ENCODE data around the gene NCOA3.

Gene NCOA3

DNA sequence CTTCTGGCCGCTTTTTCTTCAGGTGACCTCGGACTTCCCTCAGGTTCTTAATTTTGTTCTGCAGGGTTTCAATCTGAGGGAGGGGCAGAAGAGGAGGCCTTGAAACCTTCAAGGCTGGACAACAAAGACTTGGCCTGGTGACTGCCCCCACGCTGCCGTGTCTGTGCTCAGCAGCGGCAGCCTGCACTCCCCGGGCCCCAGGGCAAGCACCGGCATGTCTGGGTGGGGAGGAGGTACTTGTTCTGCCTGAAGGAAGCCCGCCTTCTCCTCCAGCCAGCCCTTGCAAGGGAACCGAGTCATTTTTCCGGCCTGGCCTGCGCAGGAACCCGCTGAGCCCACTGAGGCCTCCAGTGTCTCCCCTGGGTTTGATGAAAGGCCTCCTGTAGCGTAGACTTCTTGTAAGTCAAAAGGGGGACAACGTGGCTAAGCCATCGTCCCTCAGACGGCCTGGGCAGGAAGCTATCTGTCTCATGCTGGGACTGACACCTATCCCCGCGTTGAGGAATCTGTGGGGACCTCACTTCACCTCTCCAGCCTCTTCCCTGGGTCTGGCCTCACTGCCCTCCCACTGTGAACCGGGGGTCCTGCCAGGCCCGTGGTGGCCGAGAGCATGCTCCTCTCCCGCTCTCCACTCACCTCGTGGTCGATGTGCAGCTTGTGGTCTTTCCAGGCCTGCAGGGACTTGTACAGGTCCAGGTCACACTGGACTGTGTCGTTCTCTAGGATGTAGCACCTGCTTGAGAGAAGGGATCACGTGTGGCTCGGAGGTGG is 163.7 kb downstream of the NCOA3 start:
- Histone ChIP-seq H3K4me2 (ENCODE audit: low read length) (no peak overlapping the region), H3K4me1 (ENCODE audit: control insufficient read depth, insufficient read depth, low read length) (peaks cover 6% of the 10 kb centered on the region), H3K36me3 (ENCODE audit: insufficient read depth, low read length) (peaks cover 9% of the 10 kb centered on the region), H3K4me3 (ENCODE audit: low read length) (no peak overlapping the region), H3K9ac (ENCODE audit: low read depth, low read length) (no peak overlapping the region), H3K27me3 (ENCODE audit: control insufficient read depth, insufficient read depth, low read length) (no peaks in the 10 kb centered on the region), H3K9me3 (replicated peaks; ENCODE audit: low read length) (no peaks in the 10 kb centered on the region)

- no peak overlapping the region for H3K9ac ChIP-seq (ENCODE audit: low read depth, low read length)
- no peaks in the 10 kb centered on the region for H3K9me3 ChIP-seq (replicated peaks; ENCODE audit: low read length)
- no peak overlapping the region for H3K4me3 ChIP-seq (ENCODE audit: low read length)
- H3K4me1 ChIP-seq (ENCODE audit: control insufficient read depth, insufficient read depth, low read length) = peaks cover 6% of the 10 kb centered on the region
- peaks cover 9% of the 10 kb centered on the region for H3K36me3 ChIP-seq (ENCODE audit: insufficient read depth, low read length)
- no peak overlapping the region for H3K4me2 ChIP-seq (ENCODE audit: low read length)
- no peaks in the 10 kb centered on the region for H3K27me3 ChIP-seq (ENCODE audit: control insufficient read depth, insufficient read depth, low read length)
Observed at GRCh38 chr20:47666304-47666703, 164.6 kb downstream of the NCOA3 start.

GRCh38 chr20:47667086-47667485 is 165.4 kb downstream of the NCOA3 start:
- H3K9ac ChIP-seq (ENCODE audit: low read depth, low read length) = no peak overlapping the region
- peaks cover 8% of the 10 kb centered on the region for H3K36me3 ChIP-seq (ENCODE audit: insufficient read depth, low read length)
- H3K4me1 ChIP-seq (ENCODE audit: control insufficient read depth, insufficient read depth, low read length) = peaks cover 6% of the 10 kb centered on the region

DNA sequence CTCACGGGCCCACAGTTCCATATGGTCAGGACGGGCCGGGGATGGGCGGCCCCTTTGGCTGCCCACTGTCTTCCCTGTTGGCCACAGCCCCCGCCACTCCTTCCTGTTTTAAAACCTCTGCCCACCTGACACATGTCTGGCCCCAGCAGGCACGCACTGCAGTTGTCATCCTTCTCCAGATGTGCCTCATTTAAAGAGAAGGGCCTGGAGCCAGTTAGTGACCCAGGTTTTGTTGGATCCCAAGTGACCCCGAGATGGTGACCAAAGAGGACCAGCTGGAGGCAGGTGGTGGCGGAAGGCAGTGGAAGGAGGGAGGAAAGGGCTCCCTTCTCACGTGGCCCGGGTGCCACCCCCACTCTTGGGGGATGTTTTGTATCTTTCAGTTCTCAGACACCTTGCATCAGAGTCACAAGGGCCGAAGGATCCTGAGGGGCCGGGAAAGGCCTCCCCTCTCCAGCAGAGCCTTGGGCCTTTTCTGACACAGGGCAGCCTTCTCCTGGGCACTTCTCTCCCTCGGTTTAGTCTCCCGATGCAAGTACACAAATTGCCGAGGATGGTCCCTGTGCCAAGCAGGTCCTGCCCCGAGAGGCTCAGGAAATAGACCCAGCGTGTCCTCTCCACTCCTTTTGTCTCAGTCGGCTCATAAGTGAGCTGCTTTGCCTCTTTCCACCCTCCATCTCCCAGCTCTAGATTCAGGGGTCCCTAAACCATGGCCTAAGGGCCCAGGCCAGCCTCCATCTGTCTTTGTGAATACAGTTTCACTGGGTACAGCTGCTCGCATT is 166.0 kb downstream of the NCOA3 start:
- Histone ChIP-seq H3K27me3 (ENCODE audit: control insufficient read depth, insufficient read depth, low read length) (peaks cover 7% of the 10 kb centered on the region), H3K4me3 (ENCODE audit: low read length) (no peak overlapping the region), H3K9ac (ENCODE audit: low read depth, low read length) (no peak overlapping the region), H3K4me2 (ENCODE audit: low read length) (no peak overlapping the region), H3K36me3 (ENCODE audit: insufficient read depth, low read length) (peaks cover 2% of the 10 kb centered on the region), H3K9me3 (replicated peaks; ENCODE audit: low read length) (no peaks in the 10 kb centered on the region), H3K4me1 (ENCODE audit: control insufficient read depth, insufficient read depth, low read length) (peaks cover 5% of the 10 kb centered on the region)

More at GRCh38 chr20:47667086-47667485, 165.4 kb downstream of the NCOA3 start:
- no peak overlapping the region for H3K4me2 ChIP-seq (ENCODE audit: low read length)
- no peaks in the 10 kb centered on the region for H3K9me3 ChIP-seq (replicated peaks; ENCODE audit: low read length)
- no peak overlapping the region for H3K4me3 ChIP-seq (ENCODE audit: low read length)
- H3K27me3 ChIP-seq (ENCODE audit: control insufficient read depth, insufficient read depth, low read length) = peaks cover under 1% of the 10 kb centered on the region

DNA sequence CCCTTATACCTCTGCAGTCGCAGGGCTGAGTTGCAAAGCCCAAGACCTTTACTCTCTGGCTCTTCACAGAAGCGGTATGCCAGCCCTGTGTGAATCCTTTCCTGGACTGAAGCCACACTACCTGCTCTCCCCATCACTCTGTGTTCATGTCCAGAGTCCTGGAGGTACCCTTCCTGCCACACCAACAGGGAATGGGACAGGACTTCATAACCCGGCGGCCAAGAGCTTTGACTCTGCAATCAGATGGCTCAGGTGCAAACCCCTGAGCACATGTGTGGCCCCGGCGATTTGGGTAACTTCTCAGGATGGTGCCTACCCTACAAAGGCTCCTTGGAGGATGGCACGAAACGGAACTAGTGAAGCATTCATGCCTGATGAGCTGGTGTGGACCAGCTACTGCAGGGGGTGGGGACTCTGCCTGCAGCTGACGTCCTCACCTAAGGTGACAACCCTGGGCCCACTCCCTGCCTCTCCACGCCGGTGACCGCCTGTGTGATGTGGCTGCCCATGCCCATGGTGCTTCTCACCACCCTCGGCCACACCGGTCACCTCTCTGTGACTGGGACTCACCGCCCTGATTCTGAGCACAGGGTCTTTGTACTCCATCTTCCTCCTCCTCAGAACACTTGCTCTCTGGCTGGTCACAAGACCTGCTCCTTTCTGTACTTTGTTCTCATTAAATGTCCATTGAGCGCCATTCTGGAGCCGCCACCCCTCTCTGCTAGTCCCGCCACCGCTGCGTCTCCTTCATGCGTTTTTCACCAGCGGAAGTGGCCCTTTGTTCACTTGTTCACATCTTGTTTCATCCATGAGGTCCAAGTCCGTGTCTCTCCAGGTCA is 166.8 kb downstream of the NCOA3 start:
- Histone ChIP-seq H3K27me3 (ENCODE audit: control insufficient read depth, insufficient read depth, low read length) (peaks cover 11% of the 10 kb centered on the region), H3K4me2 (ENCODE audit: low read length) (no peak overlapping the region), H3K4me3 (ENCODE audit: low read length) (no peak overlapping the region), H3K9me3 (replicated peaks; ENCODE audit: low read length) (no peaks in the 10 kb centered on the region), H3K36me3 (ENCODE audit: insufficient read depth, low read length) (no peaks in the 10 kb centered on the region), H3K9ac (ENCODE audit: low read depth, low read length) (no peak overlapping the region), H3K4me1 (ENCODE audit: control insufficient read depth, insufficient read depth, low read length) (no peaks in the 10 kb centered on the region)

DNA sequence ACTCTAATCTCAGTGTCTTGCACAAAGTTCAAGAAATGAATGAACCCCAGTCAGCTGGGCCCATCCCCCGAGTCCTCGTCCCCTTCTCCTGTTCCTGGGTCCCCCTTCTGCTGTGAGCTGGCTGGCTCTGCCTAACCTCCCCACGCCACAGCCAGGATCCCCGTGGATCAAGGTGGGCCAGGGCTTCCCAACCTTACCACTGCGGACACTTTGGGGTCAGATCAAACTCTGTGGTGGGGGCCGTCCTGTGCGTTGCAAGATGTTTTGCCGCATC is 167.4 kb downstream of the NCOA3 start:
- no peak overlapping the region for H3K9ac ChIP-seq (ENCODE audit: low read depth, low read length)
- H3K27me3 ChIP-seq (ENCODE audit: control insufficient read depth, insufficient read depth, low read length) = peaks cover 11% of the 10 kb centered on the region
- no peak overlapping the region for H3K4me2 ChIP-seq (ENCODE audit: low read length)
- no peaks in the 10 kb centered on the region for H3K36me3 ChIP-seq (ENCODE audit: insufficient read depth, low read length)
- no peaks in the 10 kb centered on the region for H3K9me3 ChIP-seq (replicated peaks; ENCODE audit: low read length)
- H3K4me1 ChIP-seq (ENCODE audit: control insufficient read depth, insufficient read depth, low read length) = no peaks in the 10 kb centered on the region
- no peak overlapping the region for H3K4me3 ChIP-seq (ENCODE audit: low read length)

DNA sequence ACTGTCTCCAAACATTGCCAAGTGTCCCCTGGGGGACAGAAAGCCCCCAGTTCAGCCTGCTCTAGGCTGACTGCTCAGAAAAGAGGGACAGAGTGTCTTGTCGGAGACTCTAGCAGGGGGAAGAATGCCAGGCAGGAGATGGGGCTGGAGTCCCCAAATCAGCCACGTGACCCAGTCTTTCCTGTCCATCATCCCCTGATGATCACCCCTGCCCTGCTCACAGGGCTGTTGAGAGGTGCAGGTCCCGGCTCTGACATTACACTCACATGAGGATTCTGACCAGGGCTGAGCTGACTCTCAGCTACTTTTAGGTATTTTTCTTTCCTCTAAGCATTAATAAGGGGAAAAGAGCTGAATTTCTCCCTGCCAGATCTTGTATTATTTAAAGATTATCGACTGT is 167.8 kb downstream of the NCOA3 start:
- Histone ChIP-seq H3K4me2 (ENCODE audit: low read length) (no peak overlapping the region), H3K27me3 (ENCODE audit: control insufficient read depth, insufficient read depth, low read length) (peaks cover 11% of the 10 kb centered on the region), H3K4me1 (ENCODE audit: control insufficient read depth, insufficient read depth, low read length) (no peaks in the 10 kb centered on the region), H3K36me3 (ENCODE audit: insufficient read depth, low read length) (no peaks in the 10 kb centered on the region), H3K4me3 (ENCODE audit: low read length) (no peak overlapping the region), H3K9me3 (replicated peaks; ENCODE audit: low read length) (no peaks in the 10 kb centered on the region), H3K9ac (ENCODE audit: low read depth, low read length) (no peak overlapping the region)

DNA sequence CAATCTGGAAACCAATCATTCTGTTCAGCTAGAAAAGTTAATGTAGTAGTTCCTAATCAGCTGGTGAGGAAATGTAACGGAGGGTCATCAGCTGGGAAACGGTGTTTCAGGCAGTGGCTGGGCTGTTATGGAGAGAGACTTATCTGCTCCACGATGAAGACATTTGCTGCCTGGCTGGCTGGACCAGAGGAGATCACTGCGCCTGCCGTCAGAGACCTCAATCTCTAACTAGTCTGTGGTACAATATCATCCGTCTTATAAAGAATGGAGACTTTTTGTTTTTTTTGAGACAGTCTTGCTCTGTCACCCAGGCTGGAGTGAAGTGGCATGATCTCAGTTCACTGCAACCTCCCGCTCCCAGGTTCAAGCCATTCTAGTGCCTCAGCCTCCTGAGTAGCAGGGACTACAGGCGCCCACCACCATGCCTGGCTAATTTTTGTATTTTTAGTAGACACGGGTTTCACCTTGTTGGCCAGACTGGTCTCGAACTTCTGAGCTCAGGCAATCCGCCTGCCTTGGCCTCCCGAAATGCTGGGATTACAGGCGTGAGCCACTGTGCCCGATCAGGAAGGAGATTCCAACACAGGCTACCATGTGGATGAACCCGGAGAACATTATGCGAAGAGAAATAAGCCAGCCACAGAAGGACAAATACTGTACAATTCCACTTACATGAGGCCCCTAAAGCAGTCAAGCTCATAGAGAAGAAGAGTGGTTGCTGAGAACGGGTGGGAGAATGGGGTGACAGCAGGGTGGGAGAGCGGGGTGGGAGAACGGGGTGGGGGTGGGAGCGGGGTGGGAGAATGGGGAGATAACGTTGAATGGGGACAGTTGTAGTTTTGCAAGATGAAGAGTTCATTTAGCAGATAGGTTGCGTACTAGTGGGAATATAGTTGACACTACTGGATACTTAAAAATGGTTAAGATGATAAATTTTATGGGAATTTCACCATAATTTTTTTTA is 168.5 kb downstream of the NCOA3 start:
- no peak overlapping the region for H3K4me2 ChIP-seq (ENCODE audit: low read length)
- H3K27me3 ChIP-seq (ENCODE audit: control insufficient read depth, insufficient read depth, low read length) = peaks cover 11% of the 10 kb centered on the region
- no peaks in the 10 kb centered on the region for H3K4me1 ChIP-seq (ENCODE audit: control insufficient read depth, insufficient read depth, low read length)
- H3K9me3 ChIP-seq (replicated peaks; ENCODE audit: low read length) = no peaks in the 10 kb centered on the region
- H3K36me3 ChIP-seq (ENCODE audit: insufficient read depth, low read length) = no peaks in the 10 kb centered on the region
- H3K4me3 ChIP-seq (ENCODE audit: low read length) = no peak overlapping the region
- H3K9ac ChIP-seq (ENCODE audit: low read depth, low read length) = no peak overlapping the region

- Histone ChIP-seq H3K4me2 (ENCODE audit: low read length) (no peak overlapping the region), H3K4me3 (ENCODE audit: low read length) (no peak overlapping the region), H3K9me3 (replicated peaks; ENCODE audit: low read length) (no peaks in the 10 kb centered on the region), H3K27me3 (ENCODE audit: control insufficient read depth, insufficient read depth, low read length) (peaks cover 11% of the 10 kb centered on the region), H3K4me1 (ENCODE audit: control insufficient read depth, insufficient read depth, low read length) (no peaks in the 10 kb centered on the region), H3K36me3 (ENCODE audit: insufficient read depth, low read length) (no peaks in the 10 kb centered on the region), H3K9ac (ENCODE audit: low read depth, low read length) (no peak overlapping the region)
Observed at GRCh38 chr20:47670913-47671312, 169.2 kb downstream of the NCOA3 start.

DNA sequence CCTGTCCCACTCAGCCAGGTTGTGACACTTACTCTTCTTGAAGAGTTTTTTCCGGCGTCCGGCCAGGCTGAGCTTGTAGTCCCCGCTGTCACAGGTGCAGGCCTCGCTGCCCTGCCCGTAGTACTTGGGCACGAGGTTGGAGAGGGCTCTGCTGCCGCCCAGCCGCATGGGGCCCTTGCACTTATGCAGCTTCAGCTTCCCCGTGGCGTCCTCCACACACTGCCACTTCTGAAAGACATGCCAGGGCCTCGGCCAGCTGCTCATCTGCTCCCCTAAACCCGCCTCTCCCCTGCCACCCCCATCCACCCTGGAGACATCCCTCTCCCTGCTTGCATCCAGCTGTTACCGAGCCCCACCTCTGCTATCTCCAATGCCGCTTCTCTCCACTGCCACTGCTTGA is 170.5 kb downstream of the NCOA3 start:
- no peaks in the 10 kb centered on the region for H3K4me1 ChIP-seq (ENCODE audit: control insufficient read depth, insufficient read depth, low read length)
- H3K36me3 ChIP-seq (ENCODE audit: insufficient read depth, low read length) = no peaks in the 10 kb centered on the region
- peaks cover 11% of the 10 kb centered on the region for H3K27me3 ChIP-seq (ENCODE audit: control insufficient read depth, insufficient read depth, low read length)
- no peak overlapping the region for H3K9ac ChIP-seq (ENCODE audit: low read depth, low read length)
- H3K4me3 ChIP-seq (ENCODE audit: low read length) = no peak overlapping the region
- H3K9me3 ChIP-seq (replicated peaks; ENCODE audit: low read length) = no peaks in the 10 kb centered on the region
- no peak overlapping the region for H3K4me2 ChIP-seq (ENCODE audit: low read length)
